Measurements from ENCODE around the gene RNF126. TPM values are rescaled to one million over a fixed set of nuclear protein-coding genes. Genes with fewer than 3 reads are reported as not detected.

The RNF126 gene
- total RNA-seq, 4 donors from 2014 or later: 96.0 to 118 (median 106) TPM

GRCh38 chr19:651991-652390 is 11.0 kb downstream of the RNF126 start:
- peaks cover 76% of the 10 kb centered on the region for H3K36me3 ChIP-seq
- H3K27ac ChIP-seq: no peak overlapping the region
- DNase-seq (ENCODE audit: low spot score in 2 of 2): no peak
- H3K4me3 ChIP-seq: no peak overlapping the region
- H3K9me3 ChIP-seq: no peaks in the 10 kb centered on the region
- TF ChIP-seq POLR2A (IDR thresholded peaks at IDR 0.05) (no peak), EP300 (IDR thresholded peaks at IDR 0.05) (no peak), CTCF (IDR thresholded peaks at IDR 0.05) (no peak), POLR2AphosphoS5 (IDR thresholded peaks at IDR 0.05) (no peak)
- H3K4me1 ChIP-seq: peaks cover 14% of the 10 kb centered on the region
- WGBS: 91% methylated on average over 14 of the region's 24 CpGs
- H3K27me3 ChIP-seq: no peaks in the 10 kb centered on the region

- TF ChIP-seq POLR2A (IDR thresholded peaks at IDR 0.05): no peak
- TF ChIP-seq EP300 (IDR thresholded peaks at IDR 0.05): no peak
- no peak for TF ChIP-seq POLR2AphosphoS5 (IDR thresholded peaks at IDR 0.05)
- TF ChIP-seq CTCF (IDR thresholded peaks at IDR 0.05): no peak
- WGBS: 97% methylated on average over 40 of the region's 58 CpGs
- H3K27me3 ChIP-seq: no peaks in the 10 kb centered on the region
- no peaks in the 10 kb centered on the region for H3K9me3 ChIP-seq
- no peak for DNase-seq (ENCODE audit: low spot score in 2 of 2)
- no peak overlapping the region for H3K4me3 ChIP-seq
- H3K36me3 ChIP-seq: peaks cover 78% of the 10 kb centered on the region
- no peak overlapping the region for H3K27ac ChIP-seq
- H3K4me1 ChIP-seq: peaks cover 7% of the 10 kb centered on the region
Measured at GRCh38 chr19:651114-651818, 11.7 kb downstream of the RNF126 start.

- Histone ChIP-seq H3K4me3 (no peak overlapping the region), H3K27ac (no peak overlapping the region), H3K9me3 (no peaks in the 10 kb centered on the region), H3K27me3 (no peaks in the 10 kb centered on the region), H3K4me1 (no peaks in the 10 kb centered on the region), H3K36me3 (peaks cover 90% of the 10 kb centered on the region)
- WGBS: 90% methylated on average over 2 of the region's 11 CpGs
- TF ChIP-seq POLR2AphosphoS5 (IDR thresholded peaks at IDR 0.05) (no peak), POLR2A (IDR thresholded peaks at IDR 0.05) (no peak), CTCF (IDR thresholded peaks at IDR 0.05) (no peak), EP300 (IDR thresholded peaks at IDR 0.05) (no peak)
- no peak for DNase-seq (ENCODE audit: low spot score in 2 of 2)
Measured at GRCh38 chr19:650121-650520, 12.9 kb downstream of the RNF126 start.

GRCh38 chr19:648904-649801 is 13.9 kb downstream of the RNF126 start:
- no peak overlapping the region for H3K27ac ChIP-seq
- H3K4me1 ChIP-seq: no peaks in the 10 kb centered on the region
- no peaks in the 10 kb centered on the region for H3K9me3 ChIP-seq
- WGBS: 93% methylated on average over 16 of the region's 53 CpGs
- TF ChIP-seq POLR2AphosphoS5 (IDR thresholded peaks at IDR 0.05): no peak
- H3K4me3 ChIP-seq: no peak overlapping the region
- peak in 1 of 2 donors; percentile 65 for DNase-seq (ENCODE audit: low spot score in 2 of 2)
- peaks cover 95% of the 10 kb centered on the region for H3K36me3 ChIP-seq
- H3K27me3 ChIP-seq: no peaks in the 10 kb centered on the region

- 91% methylated on average over 16 of the region's 29 CpGs for WGBS
- no peak for DNase-seq (ENCODE audit: low spot score in 2 of 2)
- Histone ChIP-seq H3K27me3 (no peaks in the 10 kb centered on the region), H3K36me3 (peaks cover 87% of the 10 kb centered on the region), H3K4me3 (no peak overlapping the region), H3K9me3 (no peaks in the 10 kb centered on the region), H3K27ac (no peak overlapping the region), H3K4me1 (no peaks in the 10 kb centered on the region)
- TF ChIP-seq POLR2A (IDR thresholded peaks at IDR 0.05) (no peak), EP300 (IDR thresholded peaks at IDR 0.05) (no peak), POLR2AphosphoS5 (IDR thresholded peaks at IDR 0.05) (no peak), CTCF (IDR thresholded peaks at IDR 0.05) (no peak)
Measured at GRCh38 chr19:648305-648704, 14.7 kb downstream of the RNF126 start.
